SU-DHL-6 (cell line): ENCODE measurements around the gene HCAR1.
"Not testable (repeated sequence)": the region's sequence is repeated elsewhere in the genome, so short reads cannot be mapped to it uniquely, and the experiment has no call there.

Experiments used
- H2AFZ ChIP-seq: fragments of 200-600 bp; sonication (generic); 2 replicates; pipeline ENCODE4 v1.6.1; 2014; ENCODE audit warnings: low read depth, mild to moderate bottlenecking, moderate library complexity, mixed read lengths, antibody characterized with exemption, low read length; ENCODE audit not compliant: severe bottlenecking
- H3F3A ChIP-seq: fragments of 200-600 bp; shearing (Covaris generic); 2 replicates; pipeline ENCODE4 v1.6.0; 2016; ENCODE audit warnings: antibody characterized with exemption, mild to moderate bottlenecking; ENCODE audit not compliant: insufficient read depth
- H3K27ac ChIP-seq: fragments of 200-600 bp; sonication (generic); 2 replicates; pipeline ENCODE4 v1.5.1; 2016; ENCODE audit warnings: low read depth, mild to moderate bottlenecking, low read length, moderate library complexity, mixed read lengths
- H3K27me3 ChIP-seq: fragments of 200-600 bp; sonication (generic), shearing (Covaris generic); 2 replicates; pipeline ENCODE4 v1.6.0; 2014; ENCODE audit warnings: mild to moderate bottlenecking, low read length
- H3K36me3 ChIP-seq: fragments of 200-600 bp; sonication (generic); 2 replicates; pipeline ENCODE4 v1.6.1; 2014; ENCODE audit warnings: mild to moderate bottlenecking, low read length, mixed read lengths
- H3K4me2 ChIP-seq: fragments of 300-600, 200-600 bp; shearing (Covaris generic), sonication (generic); 2 replicates; pipeline ENCODE4 v1.6.0; 2014; ENCODE audit warnings: low read length, low read depth, mild to moderate bottlenecking; ENCODE audit not compliant: poor library complexity, severe bottlenecking
- H3K4me3 ChIP-seq: fragments of 200-600 bp; sonication (generic); 2 replicates; pipeline ENCODE4 v1.5.1; 2014; ENCODE audit warnings: antibody characterized with exemption, low read length, mild to moderate bottlenecking, mixed read lengths; ENCODE audit not compliant: insufficient read depth, poor library complexity, severe bottlenecking
- H3K79me2 ChIP-seq: fragments of 200-600 bp; sonication (generic); 2 replicates; pipeline ENCODE4 v1.6.1; 2014; ENCODE audit warnings: mild to moderate bottlenecking, low read length, moderate library complexity; ENCODE audit not compliant: insufficient read depth
- H3K9ac ChIP-seq: fragments of 200-600 bp; sonication (generic); 2 replicates; pipeline ENCODE4 v1.7.0; 2014; ENCODE audit warnings: mild to moderate bottlenecking, low read length
- H3K9me2 ChIP-seq: fragments of 200-600 bp; sonication (generic); replicated peaks from 2 replicates; pipeline ENCODE4 v1.6.1; 2014; ENCODE audit warnings: low read length; ENCODE audit not compliant: insufficient read depth
- H3K9me3 ChIP-seq: fragments of 200-600 bp; sonication (generic); 2 replicates; pipeline ENCODE4 v1.6.1; 2014; ENCODE audit warnings: low read length, mixed read lengths; ENCODE audit not compliant: insufficient read depth
- H4K20me1 ChIP-seq: fragments of 200-600 bp; sonication (generic); 2 replicates; pipeline ENCODE4 v1.6.1; 2014; ENCODE audit warnings: low read depth, mild to moderate bottlenecking, antibody characterized with exemption, low read length, moderate library complexity, mixed read lengths
- EZH2phosphoT487 ChIP-seq: fragments of 200-600 bp; sonication (generic), shearing (Covaris generic); conservative IDR thresholded peaks from 2 replicates; pipeline ENCODE4 v1.6.1; 2018; ENCODE audit warnings: mild to moderate bottlenecking, antibody characterized with exemption, low read length, moderate library complexity, mixed read lengths
- TF ChIP-seq, protein P1 (sequence below): fragments of 200-600 bp; sonication (generic); IDR thresholded peaks from one replicate; pipeline ENCODE4 v1.5.1; 2017; ENCODE audit warnings: antibody characterized with exemption, mild to moderate bottlenecking, low read length, moderate library complexity; ENCODE audit not compliant: insufficient read depth, poor library complexity, severe bottlenecking

HCAR1 gene

GRCh38 chr12:122684297-122684813 is 46.3 kb downstream of the HCAR1 start:
- TF ChIP-seq EZH2phosphoT487: no peak
- TF ChIP-seq, protein P1, sequence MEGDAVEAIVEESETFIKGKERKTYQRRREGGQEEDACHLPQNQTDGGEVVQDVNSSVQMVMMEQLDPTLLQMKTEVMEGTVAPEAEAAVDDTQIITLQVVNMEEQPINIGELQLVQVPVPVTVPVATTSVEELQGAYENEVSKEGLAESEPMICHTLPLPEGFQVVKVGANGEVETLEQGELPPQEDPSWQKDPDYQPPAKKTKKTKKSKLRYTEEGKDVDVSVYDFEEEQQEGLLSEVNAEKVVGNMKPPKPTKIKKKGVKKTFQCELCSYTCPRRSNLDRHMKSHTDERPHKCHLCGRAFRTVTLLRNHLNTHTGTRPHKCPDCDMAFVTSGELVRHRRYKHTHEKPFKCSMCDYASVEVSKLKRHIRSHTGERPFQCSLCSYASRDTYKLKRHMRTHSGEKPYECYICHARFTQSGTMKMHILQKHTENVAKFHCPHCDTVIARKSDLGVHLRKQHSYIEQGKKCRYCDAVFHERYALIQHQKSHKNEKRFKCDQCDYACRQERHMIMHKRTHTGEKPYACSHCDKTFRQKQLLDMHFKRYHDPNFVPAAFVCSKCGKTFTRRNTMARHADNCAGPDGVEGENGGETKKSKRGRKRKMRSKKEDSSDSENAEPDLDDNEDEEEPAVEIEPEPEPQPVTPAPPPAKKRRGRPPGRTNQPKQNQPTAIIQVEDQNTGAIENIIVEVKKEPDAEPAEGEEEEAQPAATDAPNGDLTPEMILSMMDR: no peak
- no peaks in the 10 kb centered on the region for H3K36me3 ChIP-seq
- H3K9ac ChIP-seq: no peak overlapping the region

GRCh38 chr12:122681814-122682213 is 48.8 kb downstream of the HCAR1 start:
- Histone ChIP-seq H2AFZ (no peak overlapping the region), H3K79me2 (no peaks in the 10 kb centered on the region), H3K9me2 (no peaks in the 10 kb centered on the region)

More at GRCh38 chr12:122684297-122684813, 46.3 kb downstream of the HCAR1 start:
- Histone ChIP-seq H3K4me3 (no peak overlapping the region), H4K20me1 (no peaks in the 10 kb centered on the region), H3K27ac (no peak overlapping the region), H3K27me3 (no peaks in the 10 kb centered on the region), H3K9me2 (no peaks in the 10 kb centered on the region), H2AFZ (no peak overlapping the region), H3K9me3 (no peaks in the 10 kb centered on the region), H3K4me2 (no peak overlapping the region), H3K79me2 (no peaks in the 10 kb centered on the region), H3F3A (no peaks in the 10 kb centered on the region)

GRCh38 chr12:122680989-122681388 is 49.7 kb downstream of the HCAR1 start:
- not testable (repeated sequence) for H3F3A ChIP-seq, H3K79me2 ChIP-seq, H2AFZ ChIP-seq, H3K27me3 ChIP-seq, H4K20me1 ChIP-seq, H3K4me3 ChIP-seq, H3K4me2 ChIP-seq, H3K36me3 ChIP-seq, H3K9me2 ChIP-seq, H3K9ac ChIP-seq, H3K27ac ChIP-seq, H3K9me3 ChIP-seq

More at GRCh38 chr12:122681814-122682213, 48.8 kb downstream of the HCAR1 start:
- Histone ChIP-seq H3F3A (no peaks in the 10 kb centered on the region), H3K27me3 (no peaks in the 10 kb centered on the region), H3K9ac (no peak overlapping the region), H3K9me3 (no peaks in the 10 kb centered on the region), H4K20me1 (no peaks in the 10 kb centered on the region), H3K36me3 (no peaks in the 10 kb centered on the region), H3K27ac (no peak overlapping the region), H3K4me2 (no peak overlapping the region), H3K4me3 (no peak overlapping the region)
- TF ChIP-seq, protein P1: no peak
- no peak for TF ChIP-seq EZH2phosphoT487

DNA sequence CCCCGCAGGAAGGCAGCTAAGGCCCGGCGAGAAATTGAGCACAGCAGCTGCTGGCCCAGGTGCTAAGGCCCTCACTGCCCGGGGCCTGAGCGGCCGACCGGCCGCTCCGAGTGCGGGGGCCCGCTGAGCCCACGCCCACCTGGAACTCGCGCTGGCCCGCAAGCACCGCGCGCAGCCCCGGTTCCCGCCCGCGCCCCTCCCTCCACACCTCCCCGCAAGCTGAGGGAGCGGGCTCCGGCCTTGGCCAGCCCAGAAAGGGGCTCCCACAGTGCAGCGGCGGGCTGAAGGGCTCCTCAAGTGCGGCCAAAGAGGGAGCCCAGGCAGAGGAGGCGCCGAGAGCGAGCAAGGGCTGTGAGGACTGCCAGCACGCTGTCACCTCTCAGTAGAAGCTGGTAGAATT is 53.9 kb downstream of the HCAR1 start:
- H3K9me2 ChIP-seq, H3K36me3 ChIP-seq, H4K20me1 ChIP-seq, H3K79me2 ChIP-seq, H3K9ac ChIP-seq, H3K4me2 ChIP-seq, H2AFZ ChIP-seq, H3K4me3 ChIP-seq, H3K27me3 ChIP-seq, H3K9me3 ChIP-seq, H3F3A ChIP-seq, H3K27ac ChIP-seq: not testable (repeated sequence)
